Activated CD8-positive, alpha-beta T cell treated with anti-CD3 and anti-CD28 coated beads for 36 hours (primary cell): ENCODE measurements around the gene BCL11B. TPM values are rescaled to one million over a fixed set of nuclear protein-coding genes. Genes with fewer than 3 reads are reported as not detected.

Experiments used
- ATAC-seq: fragments of 200-7000 bp; cut with Tn5 transposase; one replicate; pipeline ENCODE4 v1.10.0; 2021; ENCODE audit warnings: mild to moderate bottlenecking, moderate library complexity
- CTCF ChIA-PET: fragments of 350-600 bp; sonication (Branson Sonifier 250); formaldehyde crosslinking; loops from one replicate; lab custom pipeline; 2021; ENCODE audit warnings: antibody characterized with exemption; lab: Charles Lee
- POLR2A ChIA-PET: fragments of 350-600 bp; sonication (Branson Sonifier 250); formaldehyde crosslinking; loops from one replicate; lab custom pipeline; 2021; ENCODE audit warnings: antibody characterized with exemption; lab: Charles Lee
- DNase-seq: peaks from one replicate; pipeline ENCODE4 v3.0.0-alpha.2; 2020
- H3K27ac Mint-ChIP-seq: one replicate; pipeline ENCODE4 v1.8.0; 2021; ENCODE audit warnings: mild to moderate bottlenecking, mixed read lengths
- H3K27me3 Mint-ChIP-seq: one replicate; pipeline ENCODE4 v1.8.0; 2021; ENCODE audit warnings: mixed read lengths
- H3K36me3 Mint-ChIP-seq: one replicate; pipeline ENCODE4 v1.8.0; 2021; ENCODE audit warnings: low read depth, mixed read lengths
- H3K4me1 Mint-ChIP-seq: one replicate; pipeline ENCODE4 v1.8.0; 2021; ENCODE audit warnings: low read depth, mixed read lengths
- H3K4me3 Mint-ChIP-seq: one replicate; pipeline ENCODE4 v1.8.0; 2021; ENCODE audit warnings: mild to moderate bottlenecking, moderate library complexity, mixed read lengths
- H3K9me3 Mint-ChIP-seq: one replicate; pipeline ENCODE4 v1.8.0; 2021; ENCODE audit warnings: mixed read lengths
- intact Hi-C: fragments of 100-400 bp; cut with micrococcal nuclease; formaldehyde crosslinking; loops from one replicate; pipeline ENCODE4 v1.10.0; 2022
- total RNA-seq, 2 experiments: library from RNA; stranded (reverse); gene quantifications; one replicate each; pipeline ENCODE4 v1.2.3, GENCODE V29; 2021
- TF ChIP-seq, protein P1 (sequence below): fragments of 200-600 bp; IDR thresholded peaks from one replicate; pipeline ENCODE4 v1.8.0; 2022; ENCODE audit warnings: antibody characterized with exemption, mild to moderate bottlenecking

BCL11B gene
- total RNA-seq, 2 experiments from 2014 or later = 48.5 to 53.0 TPM

DNA sequence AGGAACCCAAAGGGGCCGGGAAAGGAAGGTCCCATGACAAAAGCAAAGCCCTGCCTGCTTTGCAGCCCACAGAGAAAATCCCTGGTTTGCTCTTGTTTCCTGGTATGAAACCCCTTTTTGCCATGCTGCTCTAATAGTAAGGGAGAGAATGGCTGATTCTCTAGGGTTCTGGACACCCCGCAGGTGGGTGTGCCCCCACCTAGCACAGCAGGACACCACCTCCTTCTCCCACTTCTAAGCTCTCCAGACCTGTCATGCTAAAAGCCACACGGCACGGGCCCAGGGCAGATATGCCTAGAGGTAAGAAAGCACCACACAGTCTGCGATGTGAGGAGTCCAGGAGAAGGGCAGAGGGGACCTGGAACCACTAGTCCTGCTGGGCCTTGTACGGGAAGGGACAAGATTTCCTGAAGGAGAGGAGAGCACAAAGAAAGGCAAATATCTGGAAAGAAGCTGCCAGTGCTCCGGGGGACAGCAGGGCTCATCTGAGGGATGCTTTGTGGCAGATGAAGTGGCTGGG, 113.3 kb downstream of the BCL11B start:
- Mint-ChIP-seq H3K9me3 (peaks cover 8% of the 10 kb centered on the region), H3K27ac (no peak overlapping the region), H3K4me1 (peaks cover 19% of the 10 kb centered on the region), H3K27me3 (no peaks in the 10 kb centered on the region), H3K36me3 (peaks cover 9% of the 10 kb centered on the region), H3K4me3 (no peak overlapping the region)
- POLR2A ChIA-PET = interaction anchor here (1.3 kb wide), 1 partner anchor 10 kb away, joined by 6 read pairs; no protein-coding TSS in a partner anchor
- ATAC-seq (no peak), DNase-seq (no peak)
- CTCF ChIA-PET = no interaction called here
- intact Hi-C loops = no loop called here
- TF ChIP-seq, protein P1, sequence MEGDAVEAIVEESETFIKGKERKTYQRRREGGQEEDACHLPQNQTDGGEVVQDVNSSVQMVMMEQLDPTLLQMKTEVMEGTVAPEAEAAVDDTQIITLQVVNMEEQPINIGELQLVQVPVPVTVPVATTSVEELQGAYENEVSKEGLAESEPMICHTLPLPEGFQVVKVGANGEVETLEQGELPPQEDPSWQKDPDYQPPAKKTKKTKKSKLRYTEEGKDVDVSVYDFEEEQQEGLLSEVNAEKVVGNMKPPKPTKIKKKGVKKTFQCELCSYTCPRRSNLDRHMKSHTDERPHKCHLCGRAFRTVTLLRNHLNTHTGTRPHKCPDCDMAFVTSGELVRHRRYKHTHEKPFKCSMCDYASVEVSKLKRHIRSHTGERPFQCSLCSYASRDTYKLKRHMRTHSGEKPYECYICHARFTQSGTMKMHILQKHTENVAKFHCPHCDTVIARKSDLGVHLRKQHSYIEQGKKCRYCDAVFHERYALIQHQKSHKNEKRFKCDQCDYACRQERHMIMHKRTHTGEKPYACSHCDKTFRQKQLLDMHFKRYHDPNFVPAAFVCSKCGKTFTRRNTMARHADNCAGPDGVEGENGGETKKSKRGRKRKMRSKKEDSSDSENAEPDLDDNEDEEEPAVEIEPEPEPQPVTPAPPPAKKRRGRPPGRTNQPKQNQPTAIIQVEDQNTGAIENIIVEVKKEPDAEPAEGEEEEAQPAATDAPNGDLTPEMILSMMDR = no peak

DNA sequence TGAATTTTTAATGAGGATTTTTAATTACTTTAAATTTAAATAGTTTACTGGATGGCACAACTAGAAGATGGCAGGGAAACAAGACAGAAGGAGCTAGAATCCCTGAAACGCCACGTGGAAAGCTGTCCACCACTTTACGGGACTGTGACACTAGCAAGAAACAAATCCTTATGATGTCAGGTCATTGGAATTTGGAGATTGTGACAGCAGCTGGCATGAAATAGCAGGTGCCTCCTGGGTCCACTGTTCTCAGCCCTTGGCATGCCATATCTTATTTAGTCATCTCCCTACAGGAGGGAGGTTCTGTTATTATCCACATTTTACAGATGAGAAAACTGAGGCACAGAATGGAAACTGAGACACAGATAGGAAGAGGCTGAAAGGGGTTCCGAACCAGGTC, 113.8 kb downstream of the BCL11B start:
- Mint-ChIP-seq H3K27ac (no peak overlapping the region), H3K4me3 (no peak overlapping the region), H3K9me3 (peaks cover 4% of the 10 kb centered on the region), H3K27me3 (no peaks in the 10 kb centered on the region), H3K36me3 (peaks cover 5% of the 10 kb centered on the region), H3K4me1 (peaks cover 14% of the 10 kb centered on the region)
- intact Hi-C loops = no loop called here
- CTCF ChIA-PET = no interaction called here
- ATAC-seq (no peak), DNase-seq (no peak)
- POLR2A ChIA-PET = no interaction called here
- TF ChIP-seq, protein P1 = no peak

DNA sequence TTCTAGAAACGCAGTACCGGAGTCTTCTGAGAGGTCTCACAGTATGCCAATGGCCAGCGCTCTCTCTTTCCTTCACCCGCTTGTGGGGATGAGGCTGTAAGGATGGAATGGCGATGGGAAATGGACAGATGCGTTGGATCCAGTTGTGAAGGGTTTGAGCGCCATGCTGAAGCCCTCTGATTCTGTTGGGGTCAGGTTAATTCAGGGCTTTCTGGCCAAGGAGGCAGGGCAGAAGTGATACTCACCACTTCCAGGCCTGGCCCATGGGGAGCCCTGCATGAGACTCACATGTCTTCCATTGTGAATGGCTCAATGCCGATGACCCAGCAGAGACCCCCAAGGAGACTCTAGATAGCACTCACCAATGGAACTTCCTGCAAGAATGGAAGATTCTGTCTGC, 114.3 kb downstream of the BCL11B start:
- ChIA-PET POLR2A (no interaction called here), CTCF (no interaction called here)
- Mint-ChIP-seq H3K36me3 (peaks cover 5% of the 10 kb centered on the region), H3K4me3 (no peak overlapping the region), H3K4me1 (peaks cover 13% of the 10 kb centered on the region), H3K27ac (no peak overlapping the region), H3K9me3 (peaks cover 3% of the 10 kb centered on the region), H3K27me3 (no peaks in the 10 kb centered on the region)
- DNase-seq (no peak), ATAC-seq (no peak)
- TF ChIP-seq, protein P1 = no peak
- intact Hi-C loops = no loop called here

DNA sequence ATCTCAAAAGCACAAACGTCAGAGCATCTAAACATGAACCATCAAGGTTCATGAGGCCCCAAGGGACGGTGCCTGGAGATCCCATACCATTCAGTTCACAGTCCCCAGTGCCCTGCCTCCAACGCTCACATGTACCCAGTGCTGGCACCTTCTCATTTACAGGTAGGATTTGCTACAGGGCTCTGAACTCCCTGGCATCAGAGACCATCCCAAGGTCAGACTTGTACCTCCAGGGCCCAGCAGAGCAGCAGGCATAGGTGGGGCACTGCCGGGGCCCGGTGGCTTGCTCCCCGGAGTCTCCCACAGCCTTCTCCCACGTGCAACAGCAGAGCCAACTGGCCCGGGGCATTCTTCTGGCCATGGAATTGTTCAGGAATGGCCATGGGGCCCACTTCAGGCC, 114.8 kb downstream of the BCL11B start:
- Mint-ChIP-seq H3K36me3 (peaks cover 5% of the 10 kb centered on the region), H3K27ac (no peak overlapping the region), H3K9me3 (peaks cover 3% of the 10 kb centered on the region), H3K4me1 (peaks cover 13% of the 10 kb centered on the region), H3K4me3 (no peak overlapping the region), H3K27me3 (no peaks in the 10 kb centered on the region)
- intact Hi-C loops = no loop called here
- TF ChIP-seq, protein P1 = no peak
- CTCF ChIA-PET = no interaction called here
- POLR2A ChIA-PET = no interaction called here
- no peak for DNase-seq
- ATAC-seq = no peak

DNA sequence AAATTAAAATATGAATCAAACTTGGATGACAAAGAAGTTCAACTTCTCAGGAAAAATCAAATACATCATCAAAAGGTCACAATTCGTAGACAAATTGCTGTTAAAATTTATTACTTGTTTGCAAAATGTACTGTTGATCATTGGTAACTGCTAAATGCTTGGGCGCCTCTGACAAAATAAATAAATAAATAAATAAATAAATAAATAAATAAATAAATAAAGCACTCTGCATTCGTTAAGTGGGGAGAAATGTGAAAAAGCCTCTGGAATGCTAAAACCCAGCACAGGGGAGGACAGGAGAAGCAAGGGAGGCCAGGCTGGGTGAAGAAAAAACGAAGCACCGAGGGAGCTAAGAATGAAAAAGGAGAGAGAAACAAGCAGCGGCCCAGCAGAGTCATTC, 115.2 kb downstream of the BCL11B start:
- H3K27ac Mint-ChIP-seq = no peak overlapping the region
- H3K4me1 Mint-ChIP-seq = peaks cover 13% of the 10 kb centered on the region
- POLR2A ChIA-PET = no interaction called here

More for the DNA sequence above, 115.2 kb downstream of the BCL11B start:
- TF ChIP-seq, protein P1 = no peak
- H3K4me3 Mint-ChIP-seq = no peak overlapping the region
- H3K9me3 Mint-ChIP-seq = peaks cover 3% of the 10 kb centered on the region
- peaks cover 3% of the 10 kb centered on the region for H3K36me3 Mint-ChIP-seq
- intact Hi-C loops = no loop called here
- DNase-seq (no peak), ATAC-seq (no peak)
- CTCF ChIA-PET = no interaction called here
- no peaks in the 10 kb centered on the region for H3K27me3 Mint-ChIP-seq
